ENCODE data around the gene NAV2. TPM values are rescaled to one million over a fixed set of nuclear protein-coding genes. Genes with fewer than 3 reads are reported as not detected.

Gene NAV2
- total RNA-seq, 1 experiment from 2014 or later, result 22.7 TPM

DNA sequence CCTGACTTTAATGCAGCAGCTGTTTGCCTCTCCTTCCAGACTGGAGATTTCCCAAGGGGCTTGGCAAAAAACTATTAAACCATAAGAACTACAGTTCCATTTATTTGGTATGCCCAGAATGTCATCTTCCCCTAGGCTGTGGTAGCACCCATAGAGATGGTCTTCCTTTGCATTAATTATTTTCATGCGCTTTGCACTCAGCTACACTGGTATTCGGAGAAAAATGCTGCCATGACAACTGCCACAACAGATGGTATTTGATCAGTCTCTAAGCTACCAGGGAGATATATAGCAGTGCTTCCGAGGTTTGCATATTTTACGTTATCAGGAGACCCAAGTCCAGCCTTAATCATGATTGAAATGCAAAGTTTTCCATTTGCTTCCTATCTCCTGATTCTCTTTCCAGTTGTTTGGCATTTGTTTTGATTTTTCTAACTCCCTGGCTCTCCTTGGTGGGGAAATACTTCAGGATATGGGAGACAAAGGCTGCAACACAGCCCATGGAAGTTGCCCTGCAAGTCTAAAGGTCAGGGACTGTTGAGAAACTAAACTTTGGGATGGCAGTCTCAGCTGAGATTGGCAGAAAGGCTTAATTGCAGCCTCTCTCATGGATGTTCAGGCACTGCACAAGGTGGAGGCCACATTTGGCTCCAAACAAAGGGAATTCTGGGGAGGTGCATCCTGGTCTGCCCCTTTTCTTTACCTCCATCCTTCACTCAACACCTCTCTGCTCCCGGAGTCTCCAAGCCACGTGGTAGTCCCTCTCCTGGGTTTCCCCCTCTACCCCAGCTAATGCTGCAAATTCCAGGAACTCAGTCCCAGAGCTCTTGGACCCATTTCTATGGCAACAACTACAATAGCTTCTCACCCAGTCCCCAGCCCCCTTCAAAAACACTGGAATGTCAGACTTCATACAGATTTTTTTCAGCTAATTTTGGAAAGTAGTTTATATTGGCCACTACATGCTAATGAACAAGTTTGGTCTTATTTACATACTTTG lies 151.8 kb downstream of the NAV2 start:
- intact Hi-C loops (cut with micrococcal nuclease; ENCODE audit: unreplicated experiment) (no loop called here), in situ Hi-C loops (cut with HindIII; ENCODE audit: low pct_unique_long_range_greater_than_20kb, low sequenced_read_pairs) (no loop called here)
- Histone ChIP-seq H3K27me3 (ENCODE audit: control insufficient read depth, insufficient read depth, low read length) (no peaks in the 10 kb centered on the region), H3K36me3 (ENCODE audit: control insufficient read depth, insufficient read depth, low read length) (no peaks in the 10 kb centered on the region), H3K4me3 (ENCODE audit: low read depth in 2 of 2, low read length in 2 of 2) (no peak overlapping the region), H3K9me3 (ENCODE audit: control insufficient read depth, insufficient read depth, low read depth, low read length) (no peaks in the 10 kb centered on the region), H3K4me1 (ENCODE audit: control insufficient read depth, insufficient read depth, low read length) (no peaks in the 10 kb centered on the region), H3K27ac (ENCODE audit: low read length) (no peak overlapping the region)
- BruUV-seq (replicated peaks), result no TSS peak
- CTCF ChIA-PET, result no interaction called here
- DNase-seq (ENCODE audit: low read depth, low spot score) (no peak), ATAC-seq (no peak)
- POLR2A ChIA-PET, result no interaction called here
- TF ChIP-seq TCF7L2 (IDR thresholded peaks at IDR 0.05; ENCODE audit: low read depth, low read length) (no peak), POLR2AphosphoS5 (IDR thresholded peaks at IDR 0.05; ENCODE audit: low read depth, low read length) (no peak), SIN3A (IDR thresholded peaks at IDR 0.05; ENCODE audit: borderline replicate concordance, insufficient read depth, low read depth, low read length) (no peak)
- TF ChIP-seq, protein P1, sequence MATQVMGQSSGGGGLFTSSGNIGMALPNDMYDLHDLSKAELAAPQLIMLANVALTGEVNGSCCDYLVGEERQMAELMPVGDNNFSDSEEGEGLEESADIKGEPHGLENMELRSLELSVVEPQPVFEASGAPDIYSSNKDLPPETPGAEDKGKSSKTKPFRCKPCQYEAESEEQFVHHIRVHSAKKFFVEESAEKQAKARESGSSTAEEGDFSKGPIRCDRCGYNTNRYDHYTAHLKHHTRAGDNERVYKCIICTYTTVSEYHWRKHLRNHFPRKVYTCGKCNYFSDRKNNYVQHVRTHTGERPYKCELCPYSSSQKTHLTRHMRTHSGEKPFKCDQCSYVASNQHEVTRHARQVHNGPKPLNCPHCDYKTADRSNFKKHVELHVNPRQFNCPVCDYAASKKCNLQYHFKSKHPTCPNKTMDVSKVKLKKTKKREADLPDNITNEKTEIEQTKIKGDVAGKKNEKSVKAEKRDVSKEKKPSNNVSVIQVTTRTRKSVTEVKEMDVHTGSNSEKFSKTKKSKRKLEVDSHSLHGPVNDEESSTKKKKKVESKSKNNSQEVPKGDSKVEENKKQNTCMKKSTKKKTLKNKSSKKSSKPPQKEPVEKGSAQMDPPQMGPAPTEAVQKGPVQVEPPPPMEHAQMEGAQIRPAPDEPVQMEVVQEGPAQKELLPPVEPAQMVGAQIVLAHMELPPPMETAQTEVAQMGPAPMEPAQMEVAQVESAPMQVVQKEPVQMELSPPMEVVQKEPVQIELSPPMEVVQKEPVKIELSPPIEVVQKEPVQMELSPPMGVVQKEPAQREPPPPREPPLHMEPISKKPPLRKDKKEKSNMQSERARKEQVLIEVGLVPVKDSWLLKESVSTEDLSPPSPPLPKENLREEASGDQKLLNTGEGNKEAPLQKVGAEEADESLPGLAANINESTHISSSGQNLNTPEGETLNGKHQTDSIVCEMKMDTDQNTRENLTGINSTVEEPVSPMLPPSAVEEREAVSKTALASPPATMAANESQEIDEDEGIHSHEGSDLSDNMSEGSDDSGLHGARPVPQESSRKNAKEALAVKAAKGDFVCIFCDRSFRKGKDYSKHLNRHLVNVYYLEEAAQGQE (IDR thresholded peaks at IDR 0.05; ENCODE audit: insufficient read depth in 1 of 2, low read depth in 2 of 2, low read length in 1 of 2), result no peak
- TF ChIP-seq, protein P2, sequence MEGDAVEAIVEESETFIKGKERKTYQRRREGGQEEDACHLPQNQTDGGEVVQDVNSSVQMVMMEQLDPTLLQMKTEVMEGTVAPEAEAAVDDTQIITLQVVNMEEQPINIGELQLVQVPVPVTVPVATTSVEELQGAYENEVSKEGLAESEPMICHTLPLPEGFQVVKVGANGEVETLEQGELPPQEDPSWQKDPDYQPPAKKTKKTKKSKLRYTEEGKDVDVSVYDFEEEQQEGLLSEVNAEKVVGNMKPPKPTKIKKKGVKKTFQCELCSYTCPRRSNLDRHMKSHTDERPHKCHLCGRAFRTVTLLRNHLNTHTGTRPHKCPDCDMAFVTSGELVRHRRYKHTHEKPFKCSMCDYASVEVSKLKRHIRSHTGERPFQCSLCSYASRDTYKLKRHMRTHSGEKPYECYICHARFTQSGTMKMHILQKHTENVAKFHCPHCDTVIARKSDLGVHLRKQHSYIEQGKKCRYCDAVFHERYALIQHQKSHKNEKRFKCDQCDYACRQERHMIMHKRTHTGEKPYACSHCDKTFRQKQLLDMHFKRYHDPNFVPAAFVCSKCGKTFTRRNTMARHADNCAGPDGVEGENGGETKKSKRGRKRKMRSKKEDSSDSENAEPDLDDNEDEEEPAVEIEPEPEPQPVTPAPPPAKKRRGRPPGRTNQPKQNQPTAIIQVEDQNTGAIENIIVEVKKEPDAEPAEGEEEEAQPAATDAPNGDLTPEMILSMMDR (IDR thresholded peaks at IDR 0.05), result no peak

DNA sequence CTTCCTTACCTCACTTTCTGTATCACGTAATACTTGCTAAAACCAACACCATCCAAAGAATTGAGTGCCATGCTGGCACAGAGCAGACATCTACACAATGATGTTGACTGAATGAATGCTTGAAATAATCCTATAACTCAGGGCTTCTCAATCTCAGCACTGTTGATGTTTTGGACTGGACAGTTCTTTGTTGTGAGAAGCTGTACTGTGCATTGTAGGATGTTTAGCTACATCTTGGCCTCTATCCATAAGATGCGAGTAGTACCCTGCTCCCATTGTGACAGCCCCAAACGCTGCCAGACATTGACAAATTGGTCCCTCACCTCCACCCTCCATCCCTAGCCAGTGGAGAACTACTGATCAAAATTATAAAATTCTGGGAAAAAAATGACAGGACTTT lies 153.4 kb downstream of the NAV2 start:
- in situ Hi-C loops (cut with HindIII; ENCODE audit: low pct_unique_long_range_greater_than_20kb, low sequenced_read_pairs) (no loop called here), intact Hi-C loops (cut with micrococcal nuclease; ENCODE audit: unreplicated experiment) (no loop called here)
- ChIA-PET CTCF (no interaction called here), POLR2A (no interaction called here)
- H3K4me3 ChIP-seq (ENCODE audit: low read depth in 2 of 2, low read length in 2 of 2), result no peak overlapping the region
- no peaks in the 10 kb centered on the region for H3K9me3 ChIP-seq (ENCODE audit: control insufficient read depth, insufficient read depth, low read depth, low read length)
- ATAC-seq, result no peak
- H3K27ac ChIP-seq (ENCODE audit: low read length), result no peak overlapping the region
- no TSS peak for BruUV-seq (replicated peaks)
- no peaks in the 10 kb centered on the region for H3K4me1 ChIP-seq (ENCODE audit: control insufficient read depth, insufficient read depth, low read length)
- H3K27me3 ChIP-seq (ENCODE audit: control insufficient read depth, insufficient read depth, low read length), result no peaks in the 10 kb centered on the region
- no peak for DNase-seq (ENCODE audit: low read depth, low spot score)
- H3K36me3 ChIP-seq (ENCODE audit: control insufficient read depth, insufficient read depth, low read length), result no peaks in the 10 kb centered on the region
- TF ChIP-seq, protein P1 (IDR thresholded peaks at IDR 0.05; ENCODE audit: insufficient read depth in 1 of 2, low read depth in 2 of 2, low read length in 1 of 2), result no peak
- TF ChIP-seq SIN3A (IDR thresholded peaks at IDR 0.05; ENCODE audit: borderline replicate concordance, insufficient read depth, low read depth, low read length), result no peak
- TF ChIP-seq, protein P2 (IDR thresholded peaks at IDR 0.05), result no peak
- no peak for TF ChIP-seq TCF7L2 (IDR thresholded peaks at IDR 0.05; ENCODE audit: low read depth, low read length)
- no peak for TF ChIP-seq POLR2AphosphoS5 (IDR thresholded peaks at IDR 0.05; ENCODE audit: low read depth, low read length)
